OCI-LY1 (cell line): ENCODE results near the gene MVP.
A peak's percentile ranks its signal among the peaks of the same experiment; 100 is the strongest.
"Not testable (repeated sequence)": the region's sequence is repeated elsewhere in the genome, so short reads cannot be mapped to it uniquely, and the experiment has no call there.

Source experiments
- H2AFZ ChIP-seq: fragments of 200-600 bp; sonication (generic), shearing (Covaris generic); 2 replicates; pipeline ENCODE4 v1.6.0; 2014; ENCODE audit warnings: antibody characterized with exemption, mild to moderate bottlenecking, low read length
- H3F3A ChIP-seq: fragments of 200-600 bp; sonication (generic), shearing (Covaris generic); 2 replicates; pipeline ENCODE4 v1.6.0; 2014; ENCODE audit warnings: mild to moderate bottlenecking, antibody characterized with exemption, low read length, moderate library complexity; ENCODE audit not compliant: insufficient read depth
- H3K27ac ChIP-seq: fragments of 200-600 bp; sonication (generic); 2 replicates; pipeline ENCODE4 v1.5.1; 2014; ENCODE audit warnings: low read length, mixed run types, mild to moderate bottlenecking, low read depth; ENCODE audit not compliant: poor library complexity, severe bottlenecking
- H3K27me3 ChIP-seq: fragments of 200-600 bp; sonication (generic); 2 replicates; pipeline ENCODE4 v1.6.0; 2014; ENCODE audit warnings: antibody characterized with exemption, mild to moderate bottlenecking, low read length, moderate library complexity; ENCODE audit not compliant: insufficient read depth
- H3K36me3 ChIP-seq: fragments of 200-600 bp; sonication (generic); 2 replicates; pipeline ENCODE4 v1.6.1; 2014; ENCODE audit warnings: mild to moderate bottlenecking, antibody characterized with exemption, low read length, moderate library complexity, mixed read lengths; ENCODE audit not compliant: insufficient read depth
- H3K4me1 ChIP-seq: fragments of 200-600 bp; sonication (generic); 2 replicates; pipeline ENCODE4 v1.5.1; 2014; ENCODE audit warnings: mild to moderate bottlenecking, low read length, moderate library complexity; ENCODE audit not compliant: insufficient read depth, severe bottlenecking
- H3K4me2 ChIP-seq: fragments of 200-600 bp; sonication (generic), shearing (Covaris generic); 2 replicates; pipeline ENCODE4 v1.6.1; 2014; ENCODE audit warnings: low read length
- H3K4me3 ChIP-seq: fragments of 200-600 bp; sonication (generic); 2 replicates; pipeline ENCODE4 v1.5.1; 2014; ENCODE audit warnings: low read length, low read depth, mild to moderate bottlenecking, mixed read lengths; ENCODE audit not compliant: poor library complexity, severe bottlenecking
- H3K79me2 ChIP-seq: fragments of 200-600 bp; shearing (Covaris generic); 2 replicates; pipeline ENCODE4 v1.6.1; 2016; ENCODE audit warnings: mixed run types, low read length, mixed read lengths; ENCODE audit not compliant: insufficient read depth
- H3K9ac ChIP-seq: fragments of 200-600 bp; sonication (generic), shearing (Covaris generic); 2 replicates; pipeline ENCODE4 v1.6.1; 2014; ENCODE audit warnings: mild to moderate bottlenecking, low read length, mixed read lengths
- H3K9me2 ChIP-seq: fragments of 200-600 bp; sonication (generic), shearing (Covaris generic); 2 replicates; pipeline ENCODE4 v1.6.1; 2014; ENCODE audit warnings: low read depth, mild to moderate bottlenecking, low read length, mixed read lengths
- H3K9me3 ChIP-seq: fragments of 200-600 bp; shearing (Covaris generic); 2 replicates; pipeline ENCODE4 v1.6.1; 2014; ENCODE audit warnings: low read length, mixed read lengths
- H4K20me1 ChIP-seq: fragments of 200-600 bp; sonication (generic), shearing (Covaris generic); 2 replicates; pipeline ENCODE4 v1.6.0; 2016; ENCODE audit warnings: mild to moderate bottlenecking, low read length; ENCODE audit not compliant: insufficient read depth
- EZH2 ChIP-seq: fragments of 200-600 bp; sonication (generic), shearing (Covaris generic); IDR thresholded peaks from 2 replicates; pipeline ENCODE4 v1.8.0; 2017; ENCODE audit warnings: borderline replicate concordance, mixed run types, mild to moderate bottlenecking, antibody characterized with exemption, low read length, moderate library complexity, mixed read lengths
- TF ChIP-seq, protein P1 (sequence below): fragments of 200-600 bp; sonication (generic), shearing (Covaris generic); IDR thresholded peaks from 2 replicates; pipeline ENCODE4 v1.5.1; 2017; ENCODE audit warnings: mild to moderate bottlenecking, antibody characterized with exemption, low read length, moderate library complexity, mixed read lengths

Gene MVP

DNA sequence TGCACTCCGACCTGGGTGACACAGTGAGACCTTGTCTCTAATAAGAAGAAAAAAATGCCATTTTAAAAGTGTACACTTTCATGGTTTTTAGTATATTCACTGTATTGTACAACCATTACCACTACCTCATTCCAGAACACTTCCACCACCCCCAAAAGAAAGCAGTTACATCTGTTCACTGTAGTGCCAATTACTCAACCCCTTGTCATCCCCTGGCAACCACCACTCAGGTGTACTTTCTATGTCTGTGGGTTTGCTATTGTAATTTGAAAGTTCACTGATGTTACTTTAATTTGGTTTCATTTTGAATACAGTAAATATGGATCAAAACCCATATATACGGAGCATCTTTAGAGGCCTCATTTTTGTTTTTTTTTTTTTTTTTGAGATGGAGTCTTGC is 36.1 kb upstream of the MVP start:
- H2AFZ ChIP-seq: no peak overlapping the region
- H3K4me2 ChIP-seq: no peak overlapping the region
- no peaks in the 10 kb centered on the region for H3F3A ChIP-seq
- no peaks in the 10 kb centered on the region for H3K36me3 ChIP-seq
- no peaks in the 10 kb centered on the region for H4K20me1 ChIP-seq
- H3K4me3 ChIP-seq: no peak overlapping the region
- H3K27ac ChIP-seq: no peak overlapping the region
- H3K9me2 ChIP-seq: no peaks in the 10 kb centered on the region
- peaks cover 11% of the 10 kb centered on the region for H3K4me1 ChIP-seq
- no peaks in the 10 kb centered on the region for H3K9me3 ChIP-seq
- H3K27me3 ChIP-seq: 0 out of 2 replicates have a peak, but pooled peaks cover 11% of the 10 kb centered on the region
- H3K9ac ChIP-seq: no peak overlapping the region
- no peaks in the 10 kb centered on the region for H3K79me2 ChIP-seq
- TF ChIP-seq, protein P1, sequence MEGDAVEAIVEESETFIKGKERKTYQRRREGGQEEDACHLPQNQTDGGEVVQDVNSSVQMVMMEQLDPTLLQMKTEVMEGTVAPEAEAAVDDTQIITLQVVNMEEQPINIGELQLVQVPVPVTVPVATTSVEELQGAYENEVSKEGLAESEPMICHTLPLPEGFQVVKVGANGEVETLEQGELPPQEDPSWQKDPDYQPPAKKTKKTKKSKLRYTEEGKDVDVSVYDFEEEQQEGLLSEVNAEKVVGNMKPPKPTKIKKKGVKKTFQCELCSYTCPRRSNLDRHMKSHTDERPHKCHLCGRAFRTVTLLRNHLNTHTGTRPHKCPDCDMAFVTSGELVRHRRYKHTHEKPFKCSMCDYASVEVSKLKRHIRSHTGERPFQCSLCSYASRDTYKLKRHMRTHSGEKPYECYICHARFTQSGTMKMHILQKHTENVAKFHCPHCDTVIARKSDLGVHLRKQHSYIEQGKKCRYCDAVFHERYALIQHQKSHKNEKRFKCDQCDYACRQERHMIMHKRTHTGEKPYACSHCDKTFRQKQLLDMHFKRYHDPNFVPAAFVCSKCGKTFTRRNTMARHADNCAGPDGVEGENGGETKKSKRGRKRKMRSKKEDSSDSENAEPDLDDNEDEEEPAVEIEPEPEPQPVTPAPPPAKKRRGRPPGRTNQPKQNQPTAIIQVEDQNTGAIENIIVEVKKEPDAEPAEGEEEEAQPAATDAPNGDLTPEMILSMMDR: no peak
- TF ChIP-seq EZH2: no peak

DNA sequence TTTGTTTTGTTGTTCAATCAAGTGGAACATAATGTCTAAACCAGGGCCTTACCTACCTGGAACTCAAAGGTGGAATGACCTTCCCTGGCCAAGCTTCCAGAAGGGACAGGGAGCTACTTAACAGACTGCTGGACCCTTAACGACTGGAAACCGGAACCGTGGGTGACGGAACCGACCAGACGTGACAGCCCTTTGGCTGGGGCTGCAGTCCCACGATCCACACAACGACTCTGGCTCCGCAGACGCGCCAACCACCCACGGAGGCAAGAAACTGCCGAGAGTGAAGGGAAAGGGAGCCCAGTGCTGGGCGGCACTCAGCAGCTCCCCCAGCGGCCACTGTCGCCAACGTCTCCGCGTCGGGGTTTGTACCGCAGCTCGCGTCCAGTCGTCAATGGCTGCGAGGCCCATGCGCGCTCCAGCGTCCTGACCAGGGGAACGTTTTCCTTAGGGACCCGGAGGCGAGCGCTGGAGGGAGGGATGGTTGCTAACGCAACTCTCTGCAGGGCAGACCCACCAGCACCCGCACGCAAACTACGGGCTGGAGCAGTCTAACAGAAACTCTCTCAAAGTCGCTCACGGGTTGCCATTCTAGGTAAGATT is 35.3 kb upstream of the MVP start:
- no peaks in the 10 kb centered on the region for H3K9me3 ChIP-seq
- H3K9me2 ChIP-seq: no peaks in the 10 kb centered on the region
- H3K79me2 ChIP-seq: no peaks in the 10 kb centered on the region
- H3K4me3 ChIP-seq: peak overlapping the region; percentile 53
- no peaks in the 10 kb centered on the region for H3K36me3 ChIP-seq
- 0 out of 2 replicates have a peak, but pooled peaks cover 11% of the 10 kb centered on the region for H3K27me3 ChIP-seq
- H2AFZ ChIP-seq: 0 out of 2 replicates have a peak overlapping the region, but pooled peaks have one; percentile 27
- peaks cover 18% of the 10 kb centered on the region for H3K4me1 ChIP-seq
- H3K4me2 ChIP-seq: peak overlapping the region; percentile 80
- no peaks in the 10 kb centered on the region for H4K20me1 ChIP-seq
- H3K27ac ChIP-seq: no peak overlapping the region
- H3F3A ChIP-seq: no peaks in the 10 kb centered on the region
- TF ChIP-seq, protein P1: peak; percentile 86
- no peak for TF ChIP-seq EZH2
- H3K9ac ChIP-seq: peak overlapping the region; percentile 46; the same call in 1 of the 2 replicates

DNA sequence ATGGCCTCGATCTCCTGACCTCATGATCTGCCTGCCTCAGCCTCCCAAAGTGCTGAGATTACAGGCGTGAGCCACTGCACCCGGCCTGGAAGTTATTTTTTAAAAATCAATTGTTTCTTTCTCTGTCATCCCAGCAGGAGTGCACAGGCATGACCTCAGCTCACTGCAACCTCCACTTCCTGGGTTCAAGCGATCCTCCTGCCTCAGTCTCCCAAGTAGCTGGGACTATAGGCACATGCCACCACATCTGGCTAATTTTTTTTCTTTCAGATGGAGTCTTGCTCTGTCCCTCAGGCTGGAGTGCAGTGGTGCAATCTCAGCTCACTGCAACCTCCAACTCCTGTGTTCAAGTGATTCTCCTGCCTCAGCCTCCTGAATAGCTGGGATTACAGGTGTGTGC is 33.1 kb upstream of the MVP start:
- not testable (repeated sequence) for H2AFZ ChIP-seq, H4K20me1 ChIP-seq, H3K9me3 ChIP-seq, H3K4me2 ChIP-seq, H3K27me3 ChIP-seq, H3K36me3 ChIP-seq, H3K27ac ChIP-seq, H3K9ac ChIP-seq, H3K9me2 ChIP-seq, H3F3A ChIP-seq, H3K4me3 ChIP-seq
- Histone ChIP-seq H3K4me1 (peaks cover 28% of the 10 kb centered on the region), H3K79me2 (peaks cover 14% of the 10 kb centered on the region)

DNA sequence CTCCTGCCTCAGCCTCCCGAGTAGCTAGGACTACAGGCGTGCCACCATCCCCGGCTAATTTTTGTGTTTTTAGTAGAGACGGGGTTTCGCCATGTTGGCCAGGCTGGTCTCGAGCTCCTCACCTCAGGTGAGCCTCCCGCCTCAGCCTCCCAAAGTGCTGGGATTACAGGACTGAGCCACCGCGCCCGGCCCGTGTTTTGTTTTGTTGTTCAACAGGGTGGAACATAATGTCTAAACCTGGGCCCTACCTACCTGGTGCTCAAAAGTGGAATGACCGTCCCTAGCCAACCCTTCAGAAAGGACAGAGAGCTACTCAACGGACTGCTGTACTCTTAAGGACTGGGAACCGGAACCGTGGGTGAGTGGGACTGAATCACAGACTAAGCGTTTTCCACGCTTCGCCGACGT is 30.5 kb upstream of the MVP start:
- H3F3A ChIP-seq: no peaks in the 10 kb centered on the region
- no peak overlapping the region for H2AFZ ChIP-seq
- H3K4me1 ChIP-seq: peaks cover 45% of the 10 kb centered on the region
- peak overlapping the region; percentile 97 for H3K4me3 ChIP-seq
- H3K27me3 ChIP-seq: no peaks in the 10 kb centered on the region
- H3K9me3 ChIP-seq: no peaks in the 10 kb centered on the region
- H3K4me2 ChIP-seq: peak overlapping the region; percentile 84
- H3K27ac ChIP-seq: peak overlapping the region; percentile 68
- no peaks in the 10 kb centered on the region for H4K20me1 ChIP-seq
- peaks cover 31% of the 10 kb centered on the region for H3K36me3 ChIP-seq
- H3K9ac ChIP-seq: peak overlapping the region; percentile 85
- H3K79me2 ChIP-seq: peaks cover 41% of the 10 kb centered on the region
- TF ChIP-seq, protein P1: no peak
- H3K9me2 ChIP-seq: no peaks in the 10 kb centered on the region
